ENCODE measurements around the gene KRT71.
A peak's percentile ranks its signal among the peaks of the same experiment; 100 is the strongest.
"Not testable (repeated sequence)": the region's sequence is repeated elsewhere in the genome, so short reads cannot be mapped to it uniquely, and the experiment has no call there.

Gene KRT71

GRCh38 chr12:52552681-52553195, at the start of gene KRT71:
Gene KRT71, minus strand, starts transcription at chr12:52553145. Its CDS starts 68 bp downstream, at chr12:52553077.
- DNase-seq = no peak

- DNase-seq = no peak
These were observed 49.6 kb upstream of the KRT71 start for GRCh38 chr12:52602552-52602951.

DNA sequence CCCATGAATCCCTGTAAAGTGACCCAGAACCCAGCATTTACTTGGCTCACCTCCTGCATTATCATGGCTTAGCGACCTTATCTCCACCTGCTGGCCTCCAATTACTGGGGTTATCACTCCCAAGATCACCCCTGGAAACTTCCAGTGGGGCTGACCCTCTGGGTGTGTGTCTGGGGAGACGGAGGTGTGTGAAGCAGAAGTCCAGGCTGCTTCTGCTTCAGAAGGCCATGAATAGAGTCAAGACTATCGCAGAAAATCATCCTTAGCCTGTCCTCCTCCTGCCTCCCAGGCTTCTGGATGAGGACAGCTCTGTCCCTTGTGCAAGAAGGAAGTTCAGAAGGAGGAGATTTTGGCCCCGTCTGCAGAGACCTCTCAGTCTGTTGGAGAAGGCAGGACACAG, 48.7 kb upstream of the KRT71 start:
- no peak for DNase-seq

DNA sequence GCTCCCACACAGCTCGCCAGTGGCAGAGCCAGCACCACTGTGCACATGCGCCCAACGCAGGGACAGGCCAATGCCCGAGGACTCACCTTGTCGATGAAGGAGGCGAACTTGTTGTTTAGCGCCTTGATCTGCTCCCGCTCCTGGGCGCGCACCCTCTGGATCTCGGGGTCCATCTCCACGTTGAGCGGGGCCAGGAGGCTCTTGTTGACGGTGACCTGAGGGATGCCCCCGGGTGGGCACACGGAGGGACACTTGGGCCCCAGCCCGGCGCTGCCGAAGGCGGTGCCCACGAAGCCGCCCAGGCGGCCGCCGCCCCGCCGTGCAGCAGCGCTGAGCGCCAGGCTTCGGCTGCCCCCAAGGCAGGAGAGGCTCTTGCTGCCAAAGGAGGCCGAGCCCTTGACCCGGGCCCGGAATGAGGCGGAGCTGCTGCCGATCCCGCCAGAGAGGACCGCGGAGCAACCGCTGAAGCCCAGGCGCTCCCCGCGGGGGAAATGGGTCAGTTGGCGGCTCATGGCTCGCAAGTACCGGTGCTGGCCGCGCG, 48.1 kb upstream of the KRT71 start, which contains the start of gene KRT72:
TSS of gene KRT72 (minus strand) at position 523 of the 541 bp plus-strand sequence. CDS start at position 512, 11 bp downstream.
- DNase-seq = no peak

DNA sequence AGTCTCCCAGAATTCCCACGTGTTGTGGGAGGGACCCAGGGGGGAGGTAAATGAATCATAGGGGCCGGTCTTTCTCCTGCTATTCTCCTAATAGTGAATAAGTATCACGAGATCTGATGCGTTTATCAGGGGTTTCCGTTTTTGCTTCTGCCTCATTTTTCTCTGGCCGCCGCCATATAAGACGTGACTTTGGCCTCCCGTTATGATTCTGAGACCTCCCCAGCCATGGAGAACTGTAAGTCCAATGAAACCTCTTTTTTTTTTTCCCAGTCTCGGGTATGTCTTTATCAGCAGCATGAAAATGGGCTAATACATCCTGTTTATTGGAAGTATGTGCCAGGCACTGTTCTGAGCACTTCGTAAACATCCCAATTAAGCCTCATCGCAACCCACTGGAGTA, 47.5 kb upstream of the KRT71 start:
- no peak for DNase-seq

GRCh38 chr12:52600071-52600470, 47.1 kb upstream of the KRT71 start:
- DNase-seq = no peak

DNA sequence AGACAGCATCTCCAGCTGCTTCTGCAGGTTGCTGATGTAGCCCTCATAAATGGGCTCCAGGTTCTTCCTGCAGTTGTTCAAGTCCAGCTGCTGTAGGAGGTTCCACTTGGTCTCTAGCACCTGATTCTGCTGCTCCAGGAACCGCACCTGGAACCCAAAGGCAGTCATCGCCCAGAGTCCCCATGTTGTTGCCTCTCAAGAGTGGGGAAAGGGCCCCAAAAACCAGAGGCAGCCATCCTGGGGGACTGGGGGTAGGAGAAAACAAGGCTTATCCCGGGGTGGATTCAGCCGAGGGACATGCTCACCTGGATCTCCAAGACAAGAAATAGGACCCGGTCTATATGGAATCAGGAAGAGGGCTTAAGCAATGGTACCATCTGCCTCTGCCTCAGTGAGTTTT, 46.0 kb upstream of the KRT71 start:
- DNase-seq = no peak

- DNase-seq = not testable (repeated sequence)
These were observed 41.3 kb upstream of the KRT71 start for GRCh38 chr12:52594237-52594636.

GRCh38 chr12:52591521-52591920, 38.6 kb upstream of the KRT71 start:
- no peak for DNase-seq

GRCh38 chr12:52590021-52590420, 37.1 kb upstream of the KRT71 start:
- no peak for DNase-seq

DNA sequence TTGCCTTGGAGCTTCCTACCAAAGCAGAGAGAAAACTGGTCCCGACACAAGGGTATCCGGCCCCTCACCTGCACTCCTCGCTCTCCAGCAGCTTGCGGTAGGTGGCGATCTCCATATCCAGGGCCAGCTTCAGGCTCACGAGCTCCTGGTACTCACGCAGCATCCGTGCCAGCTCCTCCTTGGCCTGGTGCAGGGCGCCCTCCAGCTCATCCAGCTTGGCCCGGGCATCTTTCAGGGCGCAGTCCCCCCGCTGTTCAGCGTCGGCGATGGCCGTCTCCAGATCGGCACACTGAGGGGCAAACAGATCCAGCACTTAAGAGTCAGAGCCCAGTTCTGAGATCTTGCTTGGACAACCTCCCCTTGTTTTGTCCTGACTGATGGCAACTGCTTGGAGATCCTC, 34.6 kb upstream of the KRT71 start:
- DNase-seq = no peak

GRCh38 chr12:52585946-52586345, 33.0 kb upstream of the KRT71 start:
- no peak for DNase-seq

- DNase-seq = no peak
These were observed 32.1 kb upstream of the KRT71 start for GRCh38 chr12:52585066-52585465.

GRCh38 chr12:52584156-52584682, 31.3 kb upstream of the KRT71 start:
- DNase-seq = no peak

DNA sequence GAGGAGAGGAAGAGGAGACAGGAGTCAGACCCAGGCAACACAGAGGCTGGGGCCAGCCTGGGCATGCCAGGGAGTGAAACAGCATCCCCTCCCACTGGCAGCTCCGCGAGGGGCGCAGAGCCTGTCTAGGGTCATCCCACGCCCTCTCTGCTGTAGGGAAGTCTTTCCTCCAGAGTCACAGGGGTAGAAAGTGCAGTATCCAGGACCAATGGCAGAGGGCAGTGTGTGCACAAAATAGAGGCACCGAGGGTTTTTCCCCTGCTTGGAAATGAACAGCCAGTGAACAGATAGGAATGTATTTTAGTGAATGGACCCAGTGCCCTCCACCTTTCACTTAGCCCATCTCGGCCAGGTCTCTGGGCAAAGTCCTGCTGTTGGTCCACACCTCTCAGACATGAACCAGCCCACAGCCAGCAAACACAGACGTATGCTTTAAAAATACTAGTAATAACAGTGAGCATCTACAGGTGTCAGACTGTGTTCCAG, 30.1 kb upstream of the KRT71 start:
- DNase-seq = peak; percentile 52

DNA sequence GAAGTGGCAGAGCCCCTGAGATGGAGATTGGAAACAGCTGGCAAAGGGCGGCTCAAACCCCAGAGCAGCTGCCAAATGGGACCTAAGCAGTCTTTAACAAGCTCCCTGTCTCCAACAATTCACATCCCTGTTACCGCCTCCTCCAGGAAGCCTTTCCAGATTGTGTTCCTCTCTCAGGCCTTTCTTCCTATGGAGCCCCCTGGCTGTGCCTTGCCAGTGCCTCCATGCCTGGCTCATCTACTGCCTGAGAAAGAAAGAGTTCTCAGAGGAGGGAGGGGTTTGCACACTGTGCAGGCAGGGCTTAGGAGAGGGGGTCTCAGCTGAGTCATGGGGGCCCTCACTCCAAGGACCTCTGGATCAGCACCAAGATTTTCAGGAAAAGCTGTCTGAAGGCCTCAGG, 29.5 kb upstream of the KRT71 start:
- no peak for DNase-seq

DNA sequence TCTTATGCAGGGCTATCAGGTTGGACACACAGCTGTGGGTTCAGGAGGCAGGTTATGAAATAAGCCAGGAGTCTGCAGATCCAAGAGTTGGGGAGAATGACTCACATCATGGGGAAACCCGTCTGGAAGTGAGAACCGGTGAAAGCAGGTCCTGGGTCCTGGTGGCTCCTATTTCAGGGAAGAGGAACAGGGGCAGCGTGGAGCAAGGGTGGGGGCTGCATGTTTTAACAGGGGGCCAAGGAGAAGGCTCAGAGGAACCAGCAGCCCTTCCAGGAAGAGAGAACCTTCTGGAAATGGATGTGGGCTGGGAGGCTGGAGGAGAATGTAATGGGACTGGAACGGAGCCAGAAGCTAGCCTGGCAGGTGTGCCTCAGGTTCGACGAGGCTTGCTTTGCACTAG, 28.5 kb upstream of the KRT71 start:
- no peak for DNase-seq

DNA sequence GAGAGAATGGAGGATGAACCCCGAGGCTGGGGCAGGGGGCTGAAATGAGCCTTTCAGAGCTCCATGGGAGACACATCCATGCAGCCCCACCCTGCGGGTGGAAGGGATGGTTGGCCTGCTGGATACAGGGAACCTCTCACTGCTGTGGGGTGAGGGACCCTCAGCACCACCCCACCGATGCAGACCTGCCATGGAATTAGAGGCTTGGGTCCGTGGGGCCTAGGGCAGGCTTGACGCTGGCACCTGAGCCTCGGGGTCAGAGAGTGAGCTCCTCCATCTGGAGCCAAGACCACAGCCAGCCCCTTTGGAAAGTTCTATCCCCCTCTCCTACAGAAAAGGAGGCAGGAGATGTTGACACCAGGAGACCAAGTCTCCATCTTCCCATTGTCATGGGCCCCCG, 28.1 kb upstream of the KRT71 start:
- DNase-seq = no peak

- DNase-seq = no peak
These were observed 27.6 kb upstream of the KRT71 start for GRCh38 chr12:52580496-52580895.

DNA sequence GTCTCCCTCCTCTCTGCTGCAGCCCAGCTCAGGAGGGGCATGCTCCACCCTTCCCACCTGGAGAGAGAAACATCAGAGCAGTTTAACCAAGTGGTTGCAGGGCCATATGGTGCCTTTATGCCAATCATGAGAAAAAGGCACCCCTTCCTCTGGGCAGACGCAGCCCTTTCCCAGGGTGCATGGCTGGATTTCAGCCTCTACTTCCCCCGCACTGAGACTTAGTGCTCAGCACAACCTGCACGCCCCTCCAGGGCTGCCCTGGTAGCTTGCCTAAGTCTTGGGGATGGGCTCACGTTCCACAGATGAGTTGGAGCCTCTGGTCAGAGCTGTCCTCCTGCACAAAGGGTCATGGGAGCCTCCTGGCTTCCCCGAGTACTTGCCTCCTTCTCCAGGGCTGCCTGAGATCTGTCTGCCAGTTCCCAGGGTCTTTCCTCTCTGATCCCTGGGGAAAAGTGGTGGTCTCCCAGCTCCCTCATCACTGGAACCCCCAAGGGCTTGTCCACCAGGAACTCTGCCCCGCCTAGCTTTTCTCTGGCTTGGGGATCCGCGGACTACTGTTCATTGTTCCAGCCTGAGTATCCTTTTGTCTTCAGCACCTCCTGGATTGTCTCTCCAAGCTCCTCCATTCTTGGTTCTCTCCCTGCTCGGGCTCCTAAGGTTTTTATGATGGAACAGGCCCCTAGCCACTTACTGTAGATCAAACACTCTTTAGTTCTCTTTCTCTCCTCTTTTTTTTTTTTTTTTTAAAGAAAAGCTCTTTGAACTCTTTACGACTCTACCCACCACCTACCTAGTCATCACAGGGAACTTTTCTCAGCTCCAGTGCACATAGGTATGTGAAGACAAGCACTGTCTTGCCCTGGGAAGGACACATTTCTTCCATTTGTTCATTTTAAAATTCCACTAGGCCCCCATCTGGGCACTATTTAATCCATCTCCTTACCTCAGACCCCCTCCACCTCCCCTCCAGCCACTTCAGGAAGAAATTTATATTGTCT, 26.8 kb upstream of the KRT71 start:
- DNase-seq = no peak

GRCh38 chr12:52578469-52578868, 25.5 kb upstream of the KRT71 start:
- DNase-seq = no peak

DNA sequence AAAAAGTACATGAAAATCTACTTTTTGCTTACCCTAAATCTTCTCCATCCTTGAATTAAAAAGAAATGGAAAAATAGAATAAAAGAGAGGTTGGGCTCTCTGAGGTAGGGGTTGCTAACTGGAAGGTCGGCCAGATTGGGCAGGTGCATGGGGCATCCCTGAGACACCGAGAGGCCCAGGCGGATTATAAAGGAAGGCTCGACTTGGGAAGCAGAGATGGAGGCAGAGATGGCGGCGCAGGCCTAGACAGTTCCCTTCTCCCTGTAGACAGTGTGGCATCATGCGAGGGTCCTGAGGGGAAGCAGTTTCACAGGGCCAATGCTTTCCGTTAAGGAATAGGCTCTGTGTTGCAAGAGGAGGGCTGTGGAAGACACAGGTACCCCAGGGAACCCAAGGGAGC, 24.4 kb upstream of the KRT71 start:
- no peak for DNase-seq

GRCh38 chr12:52575948-52576347, 23.0 kb upstream of the KRT71 start:
- DNase-seq = no peak

DNA sequence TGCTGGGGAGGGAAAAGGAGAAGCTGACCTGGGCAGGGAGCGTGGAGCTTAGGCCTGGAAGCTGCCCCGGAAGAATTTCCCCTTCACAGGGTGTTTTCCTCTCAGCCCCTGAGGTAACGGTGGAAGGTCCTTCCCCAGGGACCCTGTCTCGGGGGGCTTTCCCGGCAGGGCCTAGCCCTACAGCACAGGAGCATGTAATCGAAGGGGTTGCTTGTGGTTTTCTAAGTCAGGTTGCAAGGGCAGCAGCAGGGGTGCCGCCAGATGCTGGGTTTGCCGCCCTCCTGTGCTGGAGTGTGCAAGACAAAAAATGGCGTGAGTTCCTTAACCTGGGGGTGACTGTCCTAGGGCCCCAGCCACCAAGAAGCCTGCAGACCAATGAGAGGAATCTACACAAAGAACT, 22.3 kb upstream of the KRT71 start:
- no peak for DNase-seq

All from midbrain (tissue), 1 donor.